B cell (primary cell): Measurements from ENCODE around the gene RCE1. TPM values are rescaled to one million over a fixed set of nuclear protein-coding genes. Genes with fewer than 3 reads are reported as not detected.

Experiments used
- ATAC-seq: fragments of 200-7000 bp; cut with Tn5 transposase; one replicate; pipeline ENCODE4 v1.10.0; 2021; ENCODE audit warnings: low read depth, mild to moderate bottlenecking, moderate number of reproducible peaks, moderate library complexity
- CTCF ChIA-PET: fragments of 350-600 bp; sonication (Branson Sonifier 250); formaldehyde crosslinking; loops from one replicate; lab custom pipeline; 2021; ENCODE audit warnings: antibody characterized with exemption, inconsistent platforms; lab: Charles Lee
- POLR2A ChIA-PET: fragments of 350-600 bp; sonication (Branson Sonifier 250); formaldehyde crosslinking; loops from one replicate; lab custom pipeline; 2021; ENCODE audit warnings: antibody characterized with exemption; lab: Charles Lee
- DNase-seq: peaks from one replicate; pipeline ENCODE4 v3.0.0; 2013
- H2AFZ ChIP-seq: 2 replicates; pipeline ENCODE4 v1.6.1; 2012; ENCODE audit warnings: mild to moderate bottlenecking, low read depth, low read length; ENCODE audit not compliant: insufficient read depth, poor library complexity, severe bottlenecking
- H3K27ac ChIP-seq, 2 donors: 1 replicate in 1 of 2; 2 replicates in 1 of 2; pipeline ENCODE4 v1.5.1; 2012 to 2013; ENCODE audit warnings: low read length in 2 of 2, mild to moderate bottlenecking in 2 of 2, moderate library complexity in 1 of 2
- H3K27me3 ChIP-seq, 4 experiments: fragments of 200-600 bp in 1 of 4; sonication (generic) in 1 of 4; replicated peaks in 1 of 4; 1 replicate in 2 of 4; 2 replicates in 2 of 4; pipeline versions ENCODE4 v1.6.1 to v1.7.0; 2013 to 2016; ENCODE audit warnings: low read length in 3 of 4, mild to moderate bottlenecking in 2 of 4, mixed read lengths in 1 of 4, moderate library complexity in 1 of 4; ENCODE audit not compliant: insufficient read depth in 4 of 4, control insufficient read depth in 3 of 4; ENCODE audit errors: control extremely low read depth in 1 of 4
- H3K36me3 ChIP-seq, 2 experiments: replicated peaks in 1 of 2; 1 replicate in 1 of 2; 2 replicates in 1 of 2; pipeline versions ENCODE4 v1.6.1 to v1.7.1; 2013; ENCODE audit warnings: low read length in 1 of 2; ENCODE audit not compliant: insufficient read depth in 2 of 2, control insufficient read depth in 1 of 2; ENCODE audit errors: control extremely low read depth in 1 of 2, extremely low read depth in 1 of 2
- H3K4me1 ChIP-seq, 2 donors: fragments of 200-600 bp in 1 of 2; sonication (generic) in 1 of 2; 1 replicate in 1 of 2; 2 replicates in 1 of 2; pipeline versions ENCODE4 v1.5.1 to v1.6.1; 2013 to 2017; ENCODE audit warnings: low read length in 2 of 2; ENCODE audit not compliant: control insufficient read depth in 2 of 2, insufficient read depth in 2 of 2
- H3K4me2 ChIP-seq: replicated peaks from 2 replicates; pipeline ENCODE3; 2012; ENCODE audit warnings: mild to moderate bottlenecking, low read depth, low read length; ENCODE audit not compliant: poor library complexity, severe bottlenecking
- H3K4me3 ChIP-seq, 5 experiments: fragments of 200-600 bp in 1 of 5; sonication (generic) in 1 of 5; 1 replicate in 3 of 5; 2 replicates in 2 of 5; pipeline versions ENCODE4 v1.5.1 to v1.7.0; 2011 to 2016; ENCODE audit warnings: low read length in 4 of 5, mild to moderate bottlenecking in 4 of 5, low read depth in 2 of 5, control low read depth in 1 of 5, moderate library complexity in 1 of 5; ENCODE audit not compliant: insufficient read depth in 1 of 5; ENCODE audit errors: control extremely low read depth in 1 of 5, extremely low read depth in 1 of 5
- H3K79me2 ChIP-seq: fragments of 200-600 bp; sonication (generic); one replicate; pipeline ENCODE4 v1.6.0; 2016; ENCODE audit warnings: low read length; ENCODE audit not compliant: control insufficient read depth, insufficient read depth
- H3K9ac ChIP-seq: fragments of 200-600 bp; sonication (generic); 2 replicates; pipeline ENCODE4 v1.6.1; 2017; ENCODE audit warnings: mild to moderate bottlenecking, low read length, moderate library complexity
- H3K9me3 ChIP-seq, 3 donors: one replicate each; pipeline versions ENCODE4 v1.6.1 to v1.7.1; 2013; ENCODE audit warnings: low read length in 2 of 3; ENCODE audit not compliant: control insufficient read depth in 2 of 3, insufficient read depth in 1 of 3; ENCODE audit errors: control extremely low read depth in 1 of 3
- H4K20me1 ChIP-seq: 2 replicates; pipeline ENCODE4 v1.6.0; 2012; ENCODE audit warnings: mild to moderate bottlenecking, low read length; ENCODE audit not compliant: insufficient read depth, control insufficient read depth, poor library complexity, severe bottlenecking
- H3K27ac Mint-ChIP-seq: one replicate; pipeline ENCODE4 v1.8.0; 2021; ENCODE audit warnings: mixed read lengths
- H3K27me3 Mint-ChIP-seq: one replicate; pipeline ENCODE4 v1.8.0; 2021; ENCODE audit warnings: mixed read lengths
- H3K4me1 Mint-ChIP-seq: one replicate; pipeline ENCODE4 v1.8.0; 2021; ENCODE audit warnings: mixed read lengths
- H3K4me3 Mint-ChIP-seq: one replicate; pipeline ENCODE4 v1.8.0; 2021; ENCODE audit warnings: mixed read lengths
- H3K9me3 Mint-ChIP-seq: one replicate; pipeline ENCODE4 v1.8.0; 2022; ENCODE audit warnings: mixed read lengths; ENCODE audit not compliant: insufficient read depth
- CTCF ChIP-seq: fragments of 200-600 bp; IDR thresholded peaks from one replicate; pipeline ENCODE4 v1.8.0; 2022; ENCODE audit warnings: antibody characterized with exemption, mild to moderate bottlenecking
- EZH2 ChIP-seq: IDR thresholded peaks from 2 replicates; pipeline ENCODE4 v1.6.1; 2012; ENCODE audit warnings: borderline replicate concordance, low read depth, mild to moderate bottlenecking, moderate library complexity, low read length; ENCODE audit not compliant: insufficient read depth, poor library complexity, severe bottlenecking
- WGBS: methylation state at CpG from one replicate; pipeline ENCODE4 v1.1.5; 2013; ENCODE audit warnings: missing lambda C conversion rate; ENCODE audit not compliant: insufficient coverage; 5-methylcytosine and 5-hydroxymethylcytosine counted together
- intact Hi-C: fragments of 100-400 bp; cut with micrococcal nuclease; formaldehyde crosslinking; loops from one replicate; pipeline ENCODE4 v1.10.0; 2022
- polyA plus RNA-seq: library from polyadenylated mRNA; depleted of rRNA; stranded (reverse); fragments of >200 nt; gene quantifications from 2 replicates; pipeline ENCODE4 v1.2.3, GENCODE V29; 2012
- total RNA-seq, 2 donors: library from RNA; stranded (reverse); fragments of 120-200 nt in 1 of 2; gene quantifications; 1 replicate in 1 of 2; 2 replicates in 1 of 2; pipeline versions ENCODE4 v1.2.3 to v1.2.4, GENCODE V29; 2013 to 2022

The RCE1 gene
- total and polyA plus RNA-seq, 2 donors (not counting 1 experiment from before 2014, with no cell fraction given), result 31.6 to 59.7 TPM

DNA sequence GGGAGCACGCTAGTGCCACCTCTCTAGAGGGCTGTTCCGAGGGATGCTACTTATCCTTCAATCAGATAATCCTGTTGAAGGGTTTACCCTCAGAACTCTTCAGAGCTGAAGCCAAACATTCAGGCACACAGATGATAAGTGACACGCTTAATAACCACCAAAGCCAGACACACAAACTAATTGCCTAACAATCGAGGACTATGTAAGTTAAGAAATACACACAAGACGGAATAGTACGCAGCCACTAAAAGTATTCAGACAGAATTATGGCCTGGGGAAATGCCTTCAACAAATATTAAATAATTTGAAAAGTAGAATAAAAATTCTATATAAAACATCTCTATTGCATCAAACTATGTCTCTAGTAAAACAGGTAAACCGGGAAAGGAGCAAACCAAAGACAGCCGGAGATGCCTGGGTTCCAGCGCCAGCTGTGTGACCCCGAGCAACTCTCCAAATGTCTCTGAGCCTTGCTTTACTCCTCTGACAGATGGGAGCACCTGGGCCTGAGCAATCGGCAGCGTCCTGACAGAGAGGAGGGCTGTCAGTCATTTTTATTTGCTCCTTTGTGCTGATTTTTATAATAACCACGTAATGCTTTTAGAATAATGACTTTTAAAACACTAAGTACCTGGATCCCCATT, 25.0 kb downstream of the RCE1 start:
- Histone ChIP-seq H3K9ac (peak overlapping the region; percentile 29), H3K27ac (no peak overlapping the region), H4K20me1 (no peaks in the 10 kb centered on the region), H3K4me3 (peak overlapping the region in 2 of 5 experiments; percentile 19 to 20), H3K9me3 (no peaks in the 10 kb centered on the region), H3K36me3 (no peaks in the 10 kb centered on the region), H2AFZ (peak overlapping the region; percentile 65), H3K79me2 (no peaks in the 10 kb centered on the region), H3K4me2 (peak overlapping the region; percentile 68), H3K27me3 (no peaks in the 10 kb centered on the region), H3K4me1 (peaks cover 4 to 10% of the 10 kb centered on the region in 2 donors)
- H3K27me3 Mint-ChIP-seq, result no peaks in the 10 kb centered on the region
- TF ChIP-seq CTCF (no peak), EZH2 (no peak)
- no peak for ATAC-seq
- H3K27ac Mint-ChIP-seq, result peak overlapping the region; percentile 46
- intact Hi-C loops, result loop anchor here (1.0 to 2.0 kb wide), 4 partner anchors 25 to 174 kb away; partner anchors contain the start of gene RCE1
- peak overlapping the region; percentile 23 for H3K4me3 Mint-ChIP-seq
- H3K4me1 Mint-ChIP-seq, result peaks cover 16% of the 10 kb centered on the region
- ChIA-PET CTCF (interaction anchor here (0.6 to 1.7 kb wide), 6 partner anchors 14 to 389 kb away, joined by 3 to 5 read pairs (median 3); partner anchors contain the start of gene RCE1), POLR2A (no interaction called here)
- H3K9me3 Mint-ChIP-seq, result no peaks in the 10 kb centered on the region
- WGBS, result 95% methylated on average over 6 of the region's 13 CpGs
- no peak for DNase-seq
